ENCODE measurements around the gene CNTNAP5. TPM values are rescaled to one million over a fixed set of nuclear protein-coding genes. Genes with fewer than 3 reads are reported as not detected.

Gene CNTNAP5
- total and polyA plus RNA-seq, 2 of the 8 experiments (the other 6 are each of a cell fraction or from before 2014, with no cell fraction given) = 0.11 to 0.76 TPM

DNA sequence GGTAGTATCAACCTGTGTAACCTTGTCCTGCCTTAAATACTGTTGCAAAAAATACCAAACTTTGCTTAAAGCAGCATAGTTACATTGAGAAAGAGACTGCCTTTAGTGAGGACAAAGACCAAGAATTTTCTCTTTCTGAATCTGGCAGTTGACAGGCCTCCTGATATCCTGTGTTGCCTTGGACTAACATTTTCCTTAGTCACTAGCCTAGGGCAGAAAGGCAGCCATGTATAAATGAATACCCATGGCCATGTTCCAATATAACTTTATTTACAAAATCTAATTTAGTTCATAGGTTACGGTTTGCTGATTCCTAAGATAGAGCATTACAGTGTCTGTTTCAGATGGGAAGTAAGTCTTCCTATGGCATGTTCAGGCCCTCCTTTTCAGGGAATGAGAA is 895.4 kb downstream of the CNTNAP5 start:
- Histone ChIP-seq H3K18ac (ENCODE audit: extremely low read depth, low read length) (no peak overlapping the region), H3K23me2 (ENCODE audit: low read depth, low read length) (no peaks in the 10 kb centered on the region), H3K4me2 (ENCODE audit: insufficient read depth in 1 of 2, low read depth in 2 of 2, low read length in 2 of 2) (no peak overlapping the region), H3K14ac (ENCODE audit: insufficient read length) (no peak overlapping the region), H2BK120ac (replicated peaks; ENCODE audit: low read depth, low read length) (no peak overlapping the region), H2AFZ (ENCODE audit: low read length) (no peak overlapping the region), H3K27ac (ENCODE audit: low read depth, low read length) (no peak overlapping the region), H3K56ac (replicated peaks; ENCODE audit: insufficient read length, low read depth, low read length) (no peak overlapping the region), H3K4me1 (replicated peaks in 1 of 4; ENCODE audit: control insufficient read depth in 3 of 4, insufficient read depth in 4 of 4, low read length in 3 of 4) (no peaks in the 10 kb centered on the region), H2AK5ac (ENCODE audit: low read depth, low read length) (no peak overlapping the region), H3K36me3 (ENCODE audit: control insufficient read depth in 2 of 4, insufficient read depth in 4 of 4, low read length in 3 of 4) (no peaks in the 10 kb centered on the region), H4K20me1 (replicated peaks in 1 of 2; ENCODE audit: control insufficient read depth in 1 of 2, insufficient read depth in 2 of 2, low read length in 2 of 2) (no peaks in the 10 kb centered on the region), H4K91ac (replicated peaks; ENCODE audit: insufficient read length, low read length) (no peak overlapping the region), H4K5ac (ENCODE audit: insufficient read length, low read depth, low read length) (no peak overlapping the region), H2BK12ac (ENCODE audit: low read depth, low read length) (no peak overlapping the region), H3K4me3 (ENCODE audit: extremely low read depth in 1 of 4, insufficient read depth in 2 of 4, low read depth in 3 of 4, low read length in 4 of 4) (no peak overlapping the region), H2BK15ac (ENCODE audit: low read length) (no peak overlapping the region), H4K8ac (ENCODE audit: extremely low read depth, insufficient read depth, low read length) (no peak overlapping the region), H2BK5ac (ENCODE audit: low read depth, low read length) (no peak overlapping the region), H3K9me3 (ENCODE audit: insufficient read depth in 2 of 2, low read depth in 1 of 2, low read length in 1 of 2) (no peaks in the 10 kb centered on the region), H3K79me2 (ENCODE audit: control insufficient read depth in 1 of 2, insufficient read depth in 2 of 2, low read length in 2 of 2) (no peaks in the 10 kb centered on the region), H3K23ac (ENCODE audit: insufficient read length) (no peak overlapping the region), H3K4ac (replicated peaks; ENCODE audit: insufficient read length, low read depth, low read length) (no peak overlapping the region), H2BK20ac (ENCODE audit: low read length) (no peak overlapping the region), H3K79me1 (ENCODE audit: low read depth, low read length) (no peaks in the 10 kb centered on the region), H3K27me3 (replicated peaks in 1 of 4; ENCODE audit: control insufficient read depth in 3 of 4, extremely low read depth in 1 of 4, insufficient read depth in 3 of 4, low read length in 3 of 4) (no peaks in the 10 kb centered on the region), H3K9ac (replicated peaks in 1 of 4; ENCODE audit: extremely low read depth in 1 of 4, low read depth in 3 of 4, low read length in 3 of 4) (no peak overlapping the region)
- CTCF ChIA-PET (ENCODE audit: partially characterized antibody) = no interaction called here
- WGBS, 2 experiments (ENCODE audit: extremely low coverage in 1 of 2, insufficient coverage in 1 of 2, insufficient read length in 1 of 2, insufficient replicate concordance in 2 of 2, low coverage in 1 of 2, low lambda C conversion rate in 2 of 2, missing lambda C conversion rate in 1 of 2) = 90% methylated on average over 1 of the region's 1 CpG; no CpG with 5 or more reads in 1 of the 2 experiments
- POLR2A ChIA-PET (ENCODE audit: partially characterized antibody) = no interaction called here
- FAIRE-seq (no peak), DNase-seq (ENCODE audit: low read depth in 1 of 2, low spot score in 2 of 2) (no peak)
- TF ChIP-seq RNF2 (IDR thresholded peaks at IDR 0.05; ENCODE audit: borderline replicate concordance, low read depth, low read length, missing control alignments, poor library complexity, severe bottlenecking) (no peak), CTBP2 (IDR thresholded peaks at IDR 0.05; ENCODE audit: borderline replicate concordance, insufficient read depth, insufficient read length, low read length) (no peak), EZH2 (IDR thresholded peaks at IDR 0.05; ENCODE audit: low read depth, low read length, severe bottlenecking) (no peak), JUN (IDR thresholded peaks at IDR 0.05; ENCODE audit: low read depth, low read length) (no peak), TCF12 (IDR thresholded peaks at IDR 0.05; ENCODE audit: low read depth, low read length) (no peak), POU5F1 (IDR thresholded peaks at IDR 0.05; ENCODE audit: low read depth, low read length) (no peak), RAD21 (IDR thresholded peaks at IDR 0.05 in 1 of 2, conservative IDR thresholded peaks at IDR 0.05 in 1 of 2; ENCODE audit: low read depth in 2 of 2, low read length in 2 of 2) (no peak), KDM1A (IDR thresholded peaks at IDR 0.05; ENCODE audit: borderline replicate concordance, low read length) (no peak), RXRA (IDR thresholded peaks at IDR 0.05; ENCODE audit: insufficient read depth, low read depth, low read length) (no peak), SP2 (IDR thresholded peaks at IDR 0.05; ENCODE audit: low read length) (no peak)
- TF ChIP-seq, protein P1, sequence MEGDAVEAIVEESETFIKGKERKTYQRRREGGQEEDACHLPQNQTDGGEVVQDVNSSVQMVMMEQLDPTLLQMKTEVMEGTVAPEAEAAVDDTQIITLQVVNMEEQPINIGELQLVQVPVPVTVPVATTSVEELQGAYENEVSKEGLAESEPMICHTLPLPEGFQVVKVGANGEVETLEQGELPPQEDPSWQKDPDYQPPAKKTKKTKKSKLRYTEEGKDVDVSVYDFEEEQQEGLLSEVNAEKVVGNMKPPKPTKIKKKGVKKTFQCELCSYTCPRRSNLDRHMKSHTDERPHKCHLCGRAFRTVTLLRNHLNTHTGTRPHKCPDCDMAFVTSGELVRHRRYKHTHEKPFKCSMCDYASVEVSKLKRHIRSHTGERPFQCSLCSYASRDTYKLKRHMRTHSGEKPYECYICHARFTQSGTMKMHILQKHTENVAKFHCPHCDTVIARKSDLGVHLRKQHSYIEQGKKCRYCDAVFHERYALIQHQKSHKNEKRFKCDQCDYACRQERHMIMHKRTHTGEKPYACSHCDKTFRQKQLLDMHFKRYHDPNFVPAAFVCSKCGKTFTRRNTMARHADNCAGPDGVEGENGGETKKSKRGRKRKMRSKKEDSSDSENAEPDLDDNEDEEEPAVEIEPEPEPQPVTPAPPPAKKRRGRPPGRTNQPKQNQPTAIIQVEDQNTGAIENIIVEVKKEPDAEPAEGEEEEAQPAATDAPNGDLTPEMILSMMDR (IDR thresholded peaks at IDR 0.05; ENCODE audit: control extremely low read depth in 1 of 3, insufficient read depth in 1 of 3, low read depth in 1 of 3, low read length in 3 of 3) = no peak

All from H1 (cell line).